K562 (cell line): ENCODE data around the gene DESI1. TPM values are rescaled to one million over a fixed set of nuclear protein-coding genes. Genes with fewer than 3 reads are reported as not detected.
"Not testable (repeated sequence)": the region's sequence is repeated elsewhere in the genome, so short reads cannot be mapped to it uniquely, and the experiment has no call there.

Experiments used
- ATAC-seq: fragments of 200-7000 bp; cut with Tn5 transposase; 3 replicates; pipeline ENCODE4 v1.9.1; 2020; ENCODE audit warnings: moderate library complexity
- BruUV-seq: library from RNA; stranded (reverse); fragments of 400-500 nt; replicated peaks from 2 replicates; lab custom pipeline; 2021; lab: Mats Ljungman, UMichigan
- CTCF ChIA-PET: fragments of 300-600 bp; formaldehyde crosslinking; extraction: SDS; loops from one replicate; lab custom pipeline; 2021; ENCODE audit warnings: low intra/inter-chr PET ratio; lab: Yijun Ruan, JAX
- POLR2A ChIA-PET: fragments of 300-600, 350-650 bp; sonication (Branson Sonifier 250); formaldehyde crosslinking; extraction: SDS; loops from one replicate; lab custom pipeline; 2021; ENCODE audit warnings: antibody characterized with exemption, inconsistent platforms; lab: Yijun Ruan, JAX
- DNase-seq, 4 experiments: peaks; one replicate each; pipeline versions ENCODE4 v3.0.0 to v3.0.0-alpha.2; 2011 to 2018; ENCODE audit warnings: low spot score in 3 of 4, mixed read lengths in 3 of 4; ENCODE audit errors: extremely low read depth in 1 of 4
- FAIRE-seq: peaks from 2 replicates; lab custom pipeline; 2011; peaks lifted over from hg19 to GRCh38; lab: Jason Lieb, UNC
- H2AFZ ChIP-seq: 2 replicates; pipeline ENCODE4 v1.6.0; 2011; ENCODE audit warnings: low read depth, low read length, control low read depth, inconsistent platforms
- H3K27ac ChIP-seq: fragments of 200-600 bp; 3 replicates; pipeline ENCODE4 v1.8.0; 2011; ENCODE audit warnings: low read depth, mild to moderate bottlenecking, control low read depth, inconsistent platforms, low read length, moderate library complexity, mixed read lengths; ENCODE audit errors: extremely low read depth
- H3K27me3 ChIP-seq, 2 experiments: fragments of 300-600 bp in 1 of 2; 2 replicates in 1 of 2; 3 replicates in 1 of 2; pipeline versions ENCODE4 v1.6.0 to v1.8.0; 2011; ENCODE audit warnings: inconsistent platforms in 2 of 2, low read length in 2 of 2, mild to moderate bottlenecking in 1 of 2, mixed read lengths in 1 of 2, moderate library complexity in 1 of 2; ENCODE audit not compliant: control insufficient read depth in 2 of 2, insufficient read depth in 2 of 2
- H3K36me3 ChIP-seq: fragments of 300-600 bp; 3 replicates; pipeline ENCODE4 v1.8.0; 2011; ENCODE audit warnings: mild to moderate bottlenecking, low read length, inconsistent platforms; ENCODE audit not compliant: control insufficient read depth, insufficient read depth
- H3K4me1 ChIP-seq, 2 experiments: fragments of 200-600 bp in 1 of 2; replicated peaks in 1 of 2; 2 replicates in 1 of 2; 3 replicates in 1 of 2; pipeline versions ENCODE4 v1.5.1 to v1.8.0; 2011; ENCODE audit warnings: inconsistent platforms in 2 of 2, low read length in 2 of 2, mild to moderate bottlenecking in 1 of 2, mixed read lengths in 1 of 2, moderate library complexity in 1 of 2; ENCODE audit not compliant: control insufficient read depth in 2 of 2, insufficient read depth in 2 of 2
- H3K4me2 ChIP-seq: 2 replicates; pipeline ENCODE4 v1.6.1; 2011; ENCODE audit warnings: low read length, control low read depth, inconsistent platforms, mixed read lengths; ENCODE audit not compliant: insufficient read depth
- H3K4me3 ChIP-seq: fragments of 200-600 bp; sonication (generic), shearing (Covaris generic); 2 replicates; pipeline ENCODE4 v1.5.1; 2016; ENCODE audit warnings: control low read depth, inconsistent platforms
- H3K79me2 ChIP-seq: fragments of 200-600 bp; 3 replicates; pipeline ENCODE4 v1.8.0; 2011; ENCODE audit warnings: low read length, inconsistent platforms; ENCODE audit not compliant: control insufficient read depth, insufficient read depth
- H3K9ac ChIP-seq, 2 experiments: 2 replicates each; pipeline versions ENCODE4 v1.6.0 to v1.6.1; 2011; ENCODE audit warnings: low read depth in 2 of 2, low read length in 2 of 2, control low read depth in 1 of 2, inconsistent platforms in 1 of 2, mild to moderate bottlenecking in 1 of 2, mixed read lengths in 1 of 2; ENCODE audit not compliant: insufficient read depth in 1 of 2
- H3K9me1 ChIP-seq: one replicate; pipeline ENCODE4 v1.6.0; 2011; ENCODE audit warnings: inconsistent platforms, mild to moderate bottlenecking, low read length, moderate library complexity; ENCODE audit not compliant: control insufficient read depth, insufficient read depth
- H3K9me3 ChIP-seq: replicated peaks from 2 replicates; pipeline ENCODE4 v1.5.1; 2011; ENCODE audit warnings: low read depth, low read length, inconsistent platforms; ENCODE audit not compliant: control insufficient read depth, insufficient read depth
- H4K20me1 ChIP-seq: replicated peaks from 2 replicates; pipeline ENCODE4 v1.6.1; 2011; ENCODE audit warnings: low read length, inconsistent platforms, mixed read lengths; ENCODE audit not compliant: control insufficient read depth, insufficient read depth
- WGBS: fragments of 100-300 bp; shearing (Covaris generic); methylation state at CpG from one replicate; pipeline ENCODE4 v1.1.6; 2016; ENCODE audit warnings: low coverage, mixed read lengths; ENCODE audit not compliant: insufficient coverage; ENCODE audit errors: missing lambda C conversion rate; 5-methylcytosine and 5-hydroxymethylcytosine counted together
- in situ Hi-C: fragments of 300-500 bp; cut with MboI; formaldehyde crosslinking; loops from 4 replicates; pipeline ENCODE4 v1.15.0; 2018; ENCODE audit warnings: inconsistent platforms, mixed read lengths
- intact Hi-C: fragments of 100-400 bp; cut with micrococcal nuclease; formaldehyde crosslinking; loops from 2 replicates; pipeline ENCODE4 v1.14.2; 2022
- polyA plus RNA-seq, 8 experiments: library from polyadenylated mRNA; depleted of rRNA in 4 of 8; stranded (reverse) in 5 of 8; unstranded in 3 of 8; fragments of >200 nt; fragmentation: Nextera tagmentation in 2 of 8; fragmentation: Illumina TruSeq in 1 of 8; extraction: Ambion mirVana in 2 of 8; extraction: Trizol in 1 of 8; gene quantifications; 2 replicates each; pipeline versions ENCODE4 v1.2.1 to v1.2.3, GENCODE V29; 2011 to 2014; ENCODE audit warnings: inconsistent platforms in 1 of 8, missing spikeins in 1 of 8
- total RNA-seq, 7 experiments: library from RNA; depleted of rRNA in 6 of 7; stranded (reverse); fragments of >200 nt in 6 of 7; fragmentation: Illumina TruSeq in 2 of 7; extraction: Trizol in 2 of 7; gene quantifications; 2 replicates each; pipeline versions ENCODE4 v1.2.1 to v1.2.3, GENCODE V29; 2011 to 2021; ENCODE audit warnings: low replicate concordance in 1 of 7

The DESI1 gene
- total and polyA plus RNA-seq, 9 of the 15 experiments (the other 6 are each of a cell fraction or from before 2014, with no cell fraction given), result 7.2 to 45.9 (median 29.8) TPM

GRCh38 chr22:41631615-41632014 lies 10.8 kb upstream of the DESI1 start:
- H3K27ac ChIP-seq, H3K4me2 ChIP-seq, H3K9ac ChIP-seq, H4K20me1 ChIP-seq, H3K9me1 ChIP-seq, CTCF ChIA-PET, H3K9me3 ChIP-seq, POLR2A ChIA-PET, DNase-seq, BruUV-seq, FAIRE-seq, in situ Hi-C loops, H3K4me1 ChIP-seq, H3K79me2 ChIP-seq, ATAC-seq, H3K27me3 ChIP-seq, H3K4me3 ChIP-seq, H2AFZ ChIP-seq, intact Hi-C loops: not testable (repeated sequence)
- peaks cover 74% of the 10 kb centered on the region for H3K36me3 ChIP-seq
- WGBS, result 100% methylated on average over 1 of the region's 23 CpGs

- intact Hi-C loops, BruUV-seq: not testable (repeated sequence)
These were observed 10.3 kb upstream of the DESI1 start for GRCh38 chr22:41631115-41631514.

More at GRCh38 chr22:41631115-41631514, 10.3 kb upstream of the DESI1 start:
- H3K9me1 ChIP-seq, H3K9ac ChIP-seq, H3K79me2 ChIP-seq, in situ Hi-C loops, POLR2A ChIA-PET, CTCF ChIA-PET, FAIRE-seq, H3K4me3 ChIP-seq, H3K27ac ChIP-seq, H3K27me3 ChIP-seq, H2AFZ ChIP-seq, H3K4me1 ChIP-seq, ATAC-seq, H4K20me1 ChIP-seq, H3K9me3 ChIP-seq, DNase-seq, H3K4me2 ChIP-seq: not testable (repeated sequence)
- WGBS, result no CpG with 5 or more reads among the region's 28 CpGs
- peaks cover 69% of the 10 kb centered on the region for H3K36me3 ChIP-seq
